Neural cell (in vitro differentiated cells): ENCODE data around the gene STAU1.

Experiments used
- CTCF ChIP-seq: fragments of 450-650 bp; IDR thresholded peaks from 2 replicates; pipeline ENCODE4 v1.5.1; 2014; ENCODE audit warnings: antibody characterized with exemption, mild to moderate bottlenecking, moderate library complexity; ENCODE audit not compliant: poor library complexity, severe bottlenecking
- EP300 ChIP-seq: fragments of 450-650 bp; conservative IDR thresholded peaks from 2 replicates; pipeline ENCODE4 v1.6.1; 2014; ENCODE audit warnings: antibody characterized with exemption, mild to moderate bottlenecking, moderate library complexity; ENCODE audit not compliant: poor library complexity, severe bottlenecking
- EZH2 ChIP-seq: fragments of 200-600, 300-800 bp; shearing (Covaris generic), sonication (generic); IDR thresholded peaks from 2 replicates; pipeline ENCODE4 v1.6.1; 2014; ENCODE audit warnings: antibody characterized with exemption, low read length, borderline replicate concordance, mild to moderate bottlenecking; ENCODE audit not compliant: insufficient read depth, poor library complexity, severe bottlenecking
- MXI1 ChIP-seq: fragments of 450-650 bp; conservative IDR thresholded peaks from 2 replicates; pipeline ENCODE4 v1.6.1; 2014; ENCODE audit warnings: antibody characterized with exemption, mild to moderate bottlenecking; ENCODE audit not compliant: poor library complexity, severe bottlenecking
- POLR2AphosphoS5 ChIP-seq: IDR thresholded peaks from 2 replicates; pipeline ENCODE4 v1.6.1; 2012
- RAD21 ChIP-seq: fragments of 450-650 bp; conservative IDR thresholded peaks from 2 replicates; pipeline ENCODE4 v1.6.1; 2014; ENCODE audit warnings: antibody characterized with exemption, mild to moderate bottlenecking, moderate library complexity
- REST ChIP-seq: IDR thresholded peaks from 2 replicates; pipeline ENCODE4 v1.6.1; 2012; ENCODE audit warnings: borderline replicate concordance
- SMC3 ChIP-seq: fragments of 450-650 bp; conservative IDR thresholded peaks from 2 replicates; pipeline ENCODE4 v1.6.1; 2014; ENCODE audit warnings: antibody characterized with exemption, mild to moderate bottlenecking, moderate library complexity; ENCODE audit not compliant: poor library complexity
- TAF1 ChIP-seq: IDR thresholded peaks from 2 replicates; pipeline ENCODE4 v1.6.1; 2012; ENCODE audit warnings: low read depth

- TF ChIP-seq SMC3, result no peak
- no peak for TF ChIP-seq RAD21
- no peak for TF ChIP-seq CTCF
- no peak for TF ChIP-seq POLR2AphosphoS5
- TF ChIP-seq EZH2, result no peak
- no peak for TF ChIP-seq REST
- TF ChIP-seq EP300, result no peak
- no peak for TF ChIP-seq TAF1
- TF ChIP-seq MXI1, result no peak
These were observed 46.7 kb upstream of the STAU1 start for GRCh38 chr20:49234831-49235230.
